T-cell (primary cell): ENCODE results near the gene MRTFA. TPM values are rescaled to one million over a fixed set of nuclear protein-coding genes. Genes with fewer than 3 reads are reported as not detected.
A peak's percentile ranks its signal among the peaks of the same experiment; 100 is the strongest.
"Not testable (repeated sequence)": the region's sequence is repeated elsewhere in the genome, so short reads cannot be mapped to it uniquely, and the experiment has no call there.

Source experiments
- ATAC-seq, 4 experiments: fragments of 200-7000 bp in 3 of 4; fragments of 150-1000 bp in 1 of 4; cut with Tn5 transposase; replicated peaks in 1 of 4; 1 replicate in 3 of 4; 2 replicates in 1 of 4; pipeline ENCODE4 v1.10.0; 2021; ENCODE audit warnings: moderate library complexity in 3 of 4, mild to moderate bottlenecking in 2 of 4, moderate number of reproducible peaks in 1 of 4
- CTCF ChIA-PET, 2 donors: fragments of 300-600 bp; sonication (Branson Sonifier 250); formaldehyde crosslinking; loops; one replicate each; lab custom pipeline; 2022; ENCODE audit warnings: antibody characterized with exemption in 2 of 2; lab: Charles Lee
- POLR2A ChIA-PET, 2 donors: fragments of 300-600 bp; sonication (Branson Sonifier 250); formaldehyde crosslinking; loops; one replicate each; lab custom pipeline; 2022; ENCODE audit warnings: antibody characterized with exemption in 2 of 2; lab: Charles Lee
- DNase-seq, 35 experiments: peaks; one replicate each; pipeline versions ENCODE4 v3.0.0 to v3.0.0-alpha.2; 2013 to 2023
- H3K27ac ChIP-seq: one replicate; pipeline ENCODE4 v1.5.1; 2013; ENCODE audit warnings: low read length
- H3K27me3 ChIP-seq, 2 experiments: replicated peaks in 1 of 2; 1 replicate in 1 of 2; 2 replicates in 1 of 2; pipeline versions ENCODE4 v1.6.1 to v1.7.0; 2013; ENCODE audit warnings: low read length in 1 of 2, mixed read lengths in 1 of 2; ENCODE audit not compliant: control insufficient read depth in 2 of 2, insufficient read depth in 2 of 2; ENCODE audit errors: extremely low read depth in 1 of 2
- H3K36me3 ChIP-seq, 2 donors: 1 replicate in 1 of 2; 2 replicates in 1 of 2; pipeline versions ENCODE4 v1.6.1 to v1.7.0; 2013; ENCODE audit warnings: low read length in 1 of 2; ENCODE audit not compliant: control insufficient read depth in 2 of 2, insufficient read depth in 1 of 2; ENCODE audit errors: extremely low read depth in 1 of 2
- H3K4me1 ChIP-seq, 2 experiments: 1 replicate in 1 of 2; 2 replicates in 1 of 2; pipeline versions ENCODE4 v1.6.1 to v1.7.0; 2013; ENCODE audit warnings: low read length in 2 of 2, mixed read lengths in 1 of 2; ENCODE audit not compliant: insufficient read depth in 2 of 2, control insufficient read depth in 1 of 2; ENCODE audit errors: extremely low read depth in 1 of 2
- H3K4me3 ChIP-seq, 2 donors: 1 replicate in 1 of 2; 2 replicates in 1 of 2; pipeline versions ENCODE4 v1.5.1 to v1.7.0; 2013; ENCODE audit warnings: mild to moderate bottlenecking in 2 of 2, low read length in 1 of 2, moderate library complexity in 1 of 2; ENCODE audit not compliant: control insufficient read depth in 1 of 2; ENCODE audit errors: extremely low read depth in 1 of 2
- H3K9me3 ChIP-seq: 2 replicates; pipeline ENCODE4 v1.7.0; 2013
- H3K27ac Mint-ChIP-seq, 2 donors: one replicate each; pipeline ENCODE4 v1.8.0; 2020 to 2021; ENCODE audit warnings: mild to moderate bottlenecking in 2 of 2, mixed read lengths in 2 of 2
- H3K27me3 Mint-ChIP-seq, 2 donors: one replicate each; pipeline ENCODE4 v1.8.0; 2021 to 2022; ENCODE audit warnings: mixed read lengths in 2 of 2
- H3K36me3 Mint-ChIP-seq: one replicate; pipeline ENCODE4 v1.8.0; 2021; ENCODE audit warnings: mixed read lengths
- H3K4me1 Mint-ChIP-seq, 3 donors: one replicate each; pipeline ENCODE4 v1.8.0; 2020 to 2022; ENCODE audit warnings: mixed read lengths in 3 of 3, mild to moderate bottlenecking in 1 of 3
- H3K4me3 Mint-ChIP-seq, 3 donors: one replicate each; pipeline ENCODE4 v1.8.0; 2020 to 2022; ENCODE audit warnings: mild to moderate bottlenecking in 3 of 3, mixed read lengths in 3 of 3, moderate library complexity in 3 of 3
- H3K9me3 Mint-ChIP-seq, 3 donors: one replicate each; pipeline ENCODE4 v1.8.0; 2020 to 2022; ENCODE audit warnings: mixed read lengths in 3 of 3
- WGBS: methylation state at CpG from one replicate; pipeline ENCODE4 v1.1.5; 2013; ENCODE audit warnings: missing lambda C conversion rate; ENCODE audit not compliant: insufficient coverage; 5-methylcytosine and 5-hydroxymethylcytosine counted together
- total RNA-seq, 35 experiments: library from RNA in 6 of 35; stranded (reverse) in 6 of 35; fragments of 120-200 nt in 1 of 35; gene quantifications; one replicate each; pipeline versions ENCODE4 v1.2.1 to v1.2.4 and lab custom pipeline; 2013 to 2026

Gene MRTFA
- total RNA-seq, 5 donors from 2014 or later (not counting 1 experiment from before 2014, with no cell fraction given) = 81.9 to 118 (median 114) TPM

DNA sequence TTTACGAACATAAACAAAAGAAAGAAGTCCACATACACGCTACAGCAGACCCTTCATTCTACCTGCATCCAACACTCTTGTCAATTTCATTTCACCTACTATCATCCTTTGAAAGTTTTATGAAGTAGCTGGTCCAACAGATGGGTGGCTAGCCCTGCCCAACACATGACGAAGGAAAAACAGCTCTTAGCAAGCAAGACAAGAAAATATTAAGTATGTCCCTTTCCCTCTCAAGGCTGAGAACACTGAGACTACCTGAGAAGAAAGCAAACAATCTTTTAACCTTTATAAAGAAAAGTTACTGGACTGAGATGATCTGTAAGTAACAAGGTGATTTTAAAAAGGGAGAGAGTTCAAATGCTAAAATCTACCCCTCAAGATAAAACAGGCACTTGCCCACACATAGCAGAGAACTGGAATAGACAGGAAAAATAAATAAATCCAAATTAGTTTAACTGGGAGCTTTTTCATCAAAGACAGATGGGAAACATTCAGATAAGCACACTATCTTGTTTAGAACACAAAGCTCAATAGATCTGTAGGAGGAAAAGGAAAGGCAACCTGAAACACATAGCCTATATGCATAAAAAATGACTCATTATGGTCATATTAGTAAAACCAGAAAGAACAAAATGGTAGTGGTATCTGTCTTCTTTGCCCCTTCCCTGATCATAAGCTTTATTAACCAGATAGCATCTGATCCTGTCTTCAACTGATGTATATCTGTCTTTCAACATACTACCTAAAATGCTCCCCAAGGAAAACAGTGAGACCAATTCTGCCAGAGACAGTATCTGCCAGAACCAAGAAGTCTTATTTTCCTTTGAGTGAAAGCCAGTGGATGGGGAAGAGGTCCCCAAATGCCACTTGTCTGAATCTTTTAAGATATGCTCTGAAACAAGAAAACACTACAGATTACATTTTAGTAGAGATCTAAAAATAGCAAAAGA is 104.3 kb downstream of the MRTFA start:
- Histone ChIP-seq H3K27me3 (no peaks in the 10 kb centered on the region), H3K4me3 (peak overlapping the region; percentile 43 to 55), H3K4me1 (peaks cover 20 to 29% of the 10 kb centered on the region in 2 experiments), H3K27ac (peak overlapping the region; percentile 57), H3K9me3 (no peaks in the 10 kb centered on the region), H3K36me3 (no peaks in the 10 kb centered on the region)
- POLR2A ChIA-PET = interaction anchor here (0.6 to 1.6 kb wide), 4 partner anchors 10 to 679 kb away, joined by 3 read pairs; no protein-coding TSS in a partner anchor
- Mint-ChIP-seq H3K36me3 (peaks cover 4% of the 10 kb centered on the region), H3K4me3 (peak overlapping the region; percentile 85 to 87 (median 86)), H3K27me3 (no peaks in the 10 kb centered on the region), H3K4me1 (peaks cover 66 to 71% (median 70%) of the 10 kb centered on the region in 3 donors), H3K27ac (peak overlapping the region; percentile 91 to 96), H3K9me3 (no peaks in the 10 kb centered on the region)
- WGBS = 50% methylated on average over 1 of the region's 3 CpGs
- DNase-seq (no peak), ATAC-seq (peak in 2 of 4 experiments; percentile 22 to 28)
- CTCF ChIA-PET = interaction anchor here (0.9 to 1.8 kb wide), 5 partner anchors 44 to 119 kb away, joined by 3 to 7 read pairs (median 4); partner anchors contain the start of gene MRTFA (in 1 of the 2)

DNA sequence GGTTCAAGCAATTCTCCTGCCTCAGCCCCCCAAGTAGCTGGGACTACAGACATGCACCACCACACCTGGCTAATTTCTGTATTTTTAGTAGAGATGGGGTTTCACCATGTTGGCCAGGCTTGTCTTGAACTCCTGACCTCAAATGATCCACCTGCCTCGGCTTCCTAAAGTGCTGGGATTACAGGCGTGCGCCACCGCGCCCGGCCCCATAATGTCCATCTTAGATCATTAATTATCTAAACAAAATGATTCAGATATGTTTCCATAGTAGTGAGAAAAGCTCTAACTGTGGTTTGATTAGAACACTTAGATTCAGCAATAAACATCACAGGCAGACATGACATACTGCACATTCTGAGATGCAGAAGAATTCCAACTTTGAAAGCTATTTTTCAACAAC is 106.1 kb downstream of the MRTFA start:
- H3K27me3 Mint-ChIP-seq, H3K9me3 Mint-ChIP-seq, H3K27me3 ChIP-seq, H3K36me3 ChIP-seq, DNase-seq, H3K9me3 ChIP-seq, ATAC-seq, H3K27ac ChIP-seq, H3K4me3 ChIP-seq, H3K36me3 Mint-ChIP-seq: not testable (repeated sequence)
- peaks cover 19 to 29% of the 10 kb centered on the region in 2 experiments for H3K4me1 ChIP-seq
- peak overlapping the region; percentile 64 to 96 for H3K27ac Mint-ChIP-seq
- CTCF ChIA-PET = interaction anchor here (0.6 to 1.8 kb wide), 8 partner anchors 10 to 244 kb away, joined by 3 to 7 read pairs (median 4); no protein-coding TSS in a partner anchor
- POLR2A ChIA-PET = interaction anchor here (0.6 kb wide), 2 partner anchors 137 to 696 kb away, joined by 4 to 6 read pairs; no protein-coding TSS in a partner anchor
- peaks cover 83 to 84% (median 84%) of the 10 kb centered on the region in 3 donors for H3K4me1 Mint-ChIP-seq
- H3K4me3 Mint-ChIP-seq = peak overlapping the region in 2 of 3 donors; percentile 85 to 87
- whole genome bisulfite sequencing = no CpG with 5 or more reads among the region's 6 CpGs

DNA sequence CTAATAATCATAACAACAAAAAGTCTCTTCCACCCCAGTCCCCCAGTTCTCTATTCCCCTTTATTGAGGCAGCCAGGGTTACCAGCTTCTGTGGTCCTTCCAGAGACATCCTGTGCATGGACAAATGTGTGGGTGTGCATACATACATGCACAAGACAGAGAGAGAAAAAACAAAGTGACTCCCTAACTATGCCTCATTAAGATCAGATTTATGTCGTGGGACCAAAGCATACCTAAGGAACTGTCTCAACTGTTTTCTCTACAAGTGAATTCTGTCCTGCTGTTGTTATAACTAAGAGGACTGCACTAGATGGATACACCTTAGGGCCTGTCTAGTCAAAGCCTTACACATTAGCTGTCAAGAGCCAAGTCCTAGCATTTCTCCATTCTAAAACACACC is 106.7 kb downstream of the MRTFA start:
- no CpG with 5 or more reads among the region's 1 CpG for WGBS
- no peak overlapping the region for H3K4me3 Mint-ChIP-seq
- no peaks in the 10 kb centered on the region for H3K9me3 ChIP-seq
- ChIA-PET POLR2A (no interaction called here), CTCF (interaction anchor here in 1 of 2 donors (1.0 to 1.7 kb wide), 4 partner anchors 93 to 143 kb away, joined by 3 to 7 read pairs (median 4); no protein-coding TSS in a partner anchor)
- H3K4me3 ChIP-seq = no peak overlapping the region
- no peaks in the 10 kb centered on the region for H3K27me3 ChIP-seq
- peaks cover 79% of the 10 kb centered on the region in 3 donors for H3K4me1 Mint-ChIP-seq
- peaks cover 14 to 25% of the 10 kb centered on the region in 2 experiments for H3K4me1 ChIP-seq
- H3K27ac Mint-ChIP-seq = peak overlapping the region; percentile 26 to 44
- DNase-seq (no peak), ATAC-seq (no peak)
- no peaks in the 10 kb centered on the region for H3K36me3 ChIP-seq
- H3K27ac ChIP-seq = no peak overlapping the region
- peaks cover 4% of the 10 kb centered on the region for H3K36me3 Mint-ChIP-seq
- no peaks in the 10 kb centered on the region for H3K27me3 Mint-ChIP-seq
- no peaks in the 10 kb centered on the region for H3K9me3 Mint-ChIP-seq

DNA sequence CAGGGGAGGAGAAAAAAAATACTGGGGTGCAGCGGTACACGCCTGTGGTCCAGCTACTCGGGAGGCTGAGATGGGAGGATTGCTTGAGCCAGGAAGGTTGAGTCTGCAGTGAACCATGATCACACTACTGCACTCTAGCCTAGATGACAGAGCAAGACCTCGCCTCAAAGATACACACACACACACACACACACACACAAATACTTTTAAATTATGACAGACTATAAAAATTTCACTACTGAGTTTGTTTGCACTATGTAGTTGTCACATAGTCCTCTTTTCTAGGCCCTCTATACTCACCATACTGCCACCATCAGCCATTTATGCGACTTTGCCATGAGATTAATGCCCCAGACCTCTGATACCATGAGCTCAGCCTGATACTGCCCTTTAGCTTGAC is 109.6 kb downstream of the MRTFA start:
- CTCF ChIA-PET = interaction anchor here in 1 of 2 donors (0.6 to 4.3 kb wide), 3 partner anchors 50 to 119 kb away, joined by 3 to 41 read pairs (median 5); no protein-coding TSS in a partner anchor
- no peak overlapping the region for H3K4me3 Mint-ChIP-seq
- H3K27me3 Mint-ChIP-seq = no peaks in the 10 kb centered on the region
- H3K36me3 Mint-ChIP-seq = peaks cover 10% of the 10 kb centered on the region
- H3K4me3 ChIP-seq = no peak overlapping the region
- H3K4me1 Mint-ChIP-seq = peaks cover 55 to 56% (median 56%) of the 10 kb centered on the region in 3 donors
- no CpG with 5 or more reads among the region's 5 CpGs for WGBS
- POLR2A ChIA-PET = interaction anchor here in 1 of 2 donors (0.6 to 0.7 kb wide), 2 partner anchors 23 to 1465 kb away, joined by 4 read pairs; no protein-coding TSS in a partner anchor
- no peak for DNase-seq
- peaks cover 4 to 13% of the 10 kb centered on the region in 2 experiments for H3K4me1 ChIP-seq
- no peak overlapping the region for H3K27ac ChIP-seq
- peak overlapping the region; percentile 45 to 76 for H3K27ac Mint-ChIP-seq
- H3K27me3 ChIP-seq = no peaks in the 10 kb centered on the region
- H3K36me3 ChIP-seq = peaks cover 0 to 4% of the 10 kb centered on the region in 2 donors
- H3K9me3 Mint-ChIP-seq = no peaks in the 10 kb centered on the region
- ATAC-seq = no peak
- no peaks in the 10 kb centered on the region for H3K9me3 ChIP-seq

DNA sequence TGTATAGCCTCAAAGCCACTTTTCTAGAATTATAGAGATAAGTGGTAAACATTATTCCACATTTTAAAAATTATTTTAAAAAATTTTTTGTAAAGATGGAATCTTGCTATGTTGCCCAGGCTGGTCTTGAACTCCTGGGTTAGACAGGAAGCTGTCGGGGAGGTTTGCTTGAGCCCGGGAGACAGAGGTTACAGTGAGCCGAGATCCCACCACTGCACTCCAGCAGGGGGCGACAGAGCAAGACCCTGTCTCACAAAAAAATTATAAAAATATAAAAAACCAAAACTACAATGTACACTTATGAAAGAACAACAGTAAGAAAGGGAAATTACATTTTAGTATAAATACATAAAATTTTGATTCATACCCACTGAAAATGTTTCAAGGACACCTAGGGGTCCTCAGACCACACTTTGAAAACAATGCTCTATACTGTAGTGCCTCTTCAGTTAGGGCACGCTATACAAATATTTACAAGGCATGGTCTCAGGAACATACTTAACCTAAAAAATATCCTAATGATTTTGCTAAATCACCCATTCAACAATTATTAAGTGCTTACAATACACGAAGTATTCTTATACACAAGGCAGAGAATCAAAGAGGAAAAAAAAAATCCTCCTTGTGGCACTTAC is 111.2 kb downstream of the MRTFA start:
- Mint-ChIP-seq H3K27ac (peak overlapping the region; percentile 2 to 76), H3K4me1 (peaks cover 41 to 46% (median 42%) of the 10 kb centered on the region in 3 donors), H3K27me3 (no peaks in the 10 kb centered on the region), H3K4me3 (no peak overlapping the region), H3K36me3 (peaks cover 10% of the 10 kb centered on the region), H3K9me3 (no peaks in the 10 kb centered on the region)
- H3K4me1 ChIP-seq = peaks cover 0 to 5% of the 10 kb centered on the region in 2 experiments
- no peak overlapping the region for H3K4me3 ChIP-seq
- ChIA-PET POLR2A (no interaction called here), CTCF (interaction anchor here (0.6 to 4.3 kb wide), 9 partner anchors 9 to 374 kb away, joined by 3 to 41 read pairs (median 5); partner anchors contain the start of gene MRTFA (in 1 of the 2))
- DNase-seq = peak; percentile 53 to 82 (median 74)
- H3K9me3 ChIP-seq = no peaks in the 10 kb centered on the region
- no CpG with 5 or more reads among the region's 6 CpGs for WGBS
- ATAC-seq = peak; percentile 77 to 85 (median 80)
- no peak overlapping the region for H3K27ac ChIP-seq
- peaks cover 0 to 4% of the 10 kb centered on the region in 2 donors for H3K36me3 ChIP-seq
- no peaks in the 10 kb centered on the region for H3K27me3 ChIP-seq
